Mesothelial cell of epicardium (in vitro differentiated cells): ENCODE measurements around the gene TMX3. TPM values are rescaled to one million over a fixed set of nuclear protein-coding genes. Genes with fewer than 3 reads are reported as not detected.

ENCODE experiments used
- DNase-seq, 2 experiments: peaks; one replicate each; pipeline ENCODE4 v3.0.0; 2021; ENCODE audit warnings: low spot score in 2 of 2; ENCODE audit not compliant: unreplicated experiment in 2 of 2
- H3K27ac Mint-ChIP-seq: 2 replicates; pipeline ENCODE4 v1.8.0; 2021; ENCODE audit warnings: mixed read lengths
- H3K27me3 Mint-ChIP-seq: 2 replicates; pipeline ENCODE4 v1.8.0; 2021; ENCODE audit warnings: low read depth, mixed read lengths
- H3K36me3 Mint-ChIP-seq: 2 replicates; pipeline ENCODE4 v1.8.0; 2021; ENCODE audit warnings: mixed read lengths
- H3K4me1 Mint-ChIP-seq: 2 replicates; pipeline ENCODE4 v1.8.0; 2021; ENCODE audit warnings: mixed read lengths
- H3K4me3 Mint-ChIP-seq: 2 replicates; pipeline ENCODE4 v1.8.0; 2021; ENCODE audit warnings: mild to moderate bottlenecking, moderate library complexity, mixed read lengths
- H3K9me3 Mint-ChIP-seq: 2 replicates; pipeline ENCODE4 v1.8.0; 2021; ENCODE audit warnings: mixed read lengths
- CTCF ChIP-seq: fragments of 200-600 bp; sonication (generic); IDR thresholded peaks from one replicate; pipeline ENCODE4 v1.5.0; 2021; ENCODE audit warnings: antibody characterized with exemption; ENCODE audit not compliant: unreplicated experiment
- total RNA-seq: library from RNA; stranded (reverse); gene quantifications from 3 replicates; pipeline ENCODE4 v1.2.1, GENCODE V29; 2021

TMX3 gene
- total RNA-seq, 1 donor from 2014 or later = 51.1 TPM

GRCh38 chr18:68742206-68742605 lies 27.3 kb upstream of the TMX3 start:
- DNase-seq = no peak
- Mint-ChIP-seq H3K4me3 (no peak overlapping the region), H3K27me3 (no peaks in the 10 kb centered on the region), H3K27ac (no peak overlapping the region), H3K4me1 (peaks cover 4% of the 10 kb centered on the region), H3K36me3 (no peaks in the 10 kb centered on the region), H3K9me3 (no peaks in the 10 kb centered on the region)
- no peak for TF ChIP-seq CTCF

- Mint-ChIP-seq H3K4me1 (peaks cover 4% of the 10 kb centered on the region), H3K27ac (no peak overlapping the region), H3K4me3 (no peak overlapping the region), H3K9me3 (no peaks in the 10 kb centered on the region), H3K27me3 (no peaks in the 10 kb centered on the region), H3K36me3 (no peaks in the 10 kb centered on the region)
- DNase-seq = no peak
- TF ChIP-seq CTCF = no peak
Measured at GRCh38 chr18:68740966-68741365, 26.1 kb upstream of the TMX3 start.

GRCh38 chr18:68739462-68739861 lies 24.6 kb upstream of the TMX3 start:
- Mint-ChIP-seq H3K27me3 (no peaks in the 10 kb centered on the region), H3K36me3 (no peaks in the 10 kb centered on the region), H3K27ac (no peak overlapping the region), H3K9me3 (no peaks in the 10 kb centered on the region), H3K4me1 (no peaks in the 10 kb centered on the region), H3K4me3 (no peak overlapping the region)
- DNase-seq = no peak
- no peak for TF ChIP-seq CTCF

GRCh38 chr18:68738564-68738963 lies 23.7 kb upstream of the TMX3 start:
- Mint-ChIP-seq H3K9me3 (no peaks in the 10 kb centered on the region), H3K36me3 (no peaks in the 10 kb centered on the region), H3K27me3 (no peaks in the 10 kb centered on the region), H3K4me1 (no peaks in the 10 kb centered on the region), H3K27ac (no peak overlapping the region), H3K4me3 (no peak overlapping the region)
- TF ChIP-seq CTCF = no peak
- no peak for DNase-seq

- H3K36me3 Mint-ChIP-seq = no peaks in the 10 kb centered on the region
- H3K27ac Mint-ChIP-seq = no peak overlapping the region
- H3K9me3 Mint-ChIP-seq = no peaks in the 10 kb centered on the region
- H3K27me3 Mint-ChIP-seq = no peaks in the 10 kb centered on the region
- peak; percentile 25 for TF ChIP-seq CTCF
- no peaks in the 10 kb centered on the region for H3K4me1 Mint-ChIP-seq
- H3K4me3 Mint-ChIP-seq = no peak overlapping the region
- no peak for DNase-seq
Measured at GRCh38 chr18:68735483-68736343, 20.8 kb upstream of the TMX3 start.
